CD4-positive, alpha-beta T cell (primary cell): Measurements from ENCODE around the gene SLC23A3. TPM values are rescaled to one million over a fixed set of nuclear protein-coding genes. Genes with fewer than 3 reads are reported as not detected.

ENCODE experiments used
- ATAC-seq: fragments of 200-7000 bp; cut with Tn5 transposase; one replicate; pipeline ENCODE4 v1.10.0; 2022; ENCODE audit warnings: mild to moderate bottlenecking; ENCODE audit not compliant: poor library complexity
- CTCF ChIA-PET: fragments of 350-600 bp; sonication (Branson Sonifier 250); formaldehyde crosslinking; loops from one replicate; lab custom pipeline; 2021; ENCODE audit warnings: antibody characterized with exemption, inconsistent platforms; lab: Charles Lee
- POLR2A ChIA-PET: fragments of 350-600 bp; sonication (Branson Sonifier 250); formaldehyde crosslinking; loops from one replicate; lab custom pipeline; 2021; ENCODE audit warnings: antibody characterized with exemption, inconsistent platforms; lab: Charles Lee
- DNase-seq, 14 experiments: peaks; one replicate each; pipeline ENCODE4 v3.0.0-alpha.2; 2013 to 2020; ENCODE audit warnings: mixed read lengths in 2 of 14
- H3K27ac ChIP-seq, 2 donors: one replicate each; pipeline versions ENCODE4 v1.5.1 to v1.7.0; 2013; ENCODE audit warnings: low read length in 2 of 2, low read depth in 1 of 2, mild to moderate bottlenecking in 1 of 2
- H3K27me3 ChIP-seq, 2 experiments: 1 replicate in 1 of 2; 2 replicates in 1 of 2; pipeline versions ENCODE4 v1.6.1 to v1.7.0; 2013; ENCODE audit warnings: low read length in 2 of 2, control low read depth in 1 of 2, mild to moderate bottlenecking in 1 of 2, moderate library complexity in 1 of 2; ENCODE audit not compliant: insufficient read depth in 2 of 2, control insufficient read depth in 1 of 2
- H3K36me3 ChIP-seq: one replicate; pipeline ENCODE4 v1.6.1; 2013; ENCODE audit warnings: low read length, control low read depth; ENCODE audit not compliant: insufficient read depth
- H3K4me1 ChIP-seq: one replicate; pipeline ENCODE4 v1.6.1; 2013; ENCODE audit warnings: low read length, control low read depth; ENCODE audit not compliant: insufficient read depth
- H3K4me3 ChIP-seq: one replicate; pipeline ENCODE4 v1.5.1; 2013; ENCODE audit warnings: mild to moderate bottlenecking, low read length, moderate library complexity
- H3K9me3 ChIP-seq, 2 experiments: 1 replicate in 1 of 2; 2 replicates in 1 of 2; pipeline versions ENCODE4 v1.6.1 to v1.7.0; 2013; ENCODE audit warnings: low read length in 2 of 2, mild to moderate bottlenecking in 2 of 2, control low read depth in 1 of 2, moderate library complexity in 1 of 2; ENCODE audit not compliant: control insufficient read depth in 1 of 2, insufficient read depth in 1 of 2
- H3K27ac Mint-ChIP-seq: one replicate; pipeline ENCODE4 v1.8.0; 2020; ENCODE audit warnings: mixed read lengths
- H3K27me3 Mint-ChIP-seq: one replicate; pipeline ENCODE4 v1.8.0; 2021; ENCODE audit warnings: mixed read lengths
- H3K36me3 Mint-ChIP-seq: one replicate; pipeline ENCODE4 v1.8.0; 2021; ENCODE audit warnings: low read depth, mixed read lengths
- H3K4me1 Mint-ChIP-seq: one replicate; pipeline ENCODE4 v1.8.0; 2021; ENCODE audit warnings: low read depth, mixed read lengths
- H3K4me3 Mint-ChIP-seq: one replicate; pipeline ENCODE4 v1.8.0; 2020; ENCODE audit warnings: mild to moderate bottlenecking, mixed read lengths
- H3K9me3 Mint-ChIP-seq: one replicate; pipeline ENCODE4 v1.8.0; 2020; ENCODE audit warnings: mixed read lengths
- intact Hi-C, 2 experiments: fragments of 100-400 bp; cut with DNase I in 1 of 2; cut with micrococcal nuclease in 1 of 2; formaldehyde crosslinking; loops; one replicate each; pipeline versions ENCODE4 v1.15.1 to v1.9.0; 2023 to 2025; cut with DNase I, micrococcal nuclease
- polyA plus RNA-seq, 2 donors: library from polyadenylated mRNA; unstranded; fragments of 120-200 nt; gene quantifications; one replicate each; pipeline ENCODE4 v1.2.1, GENCODE V29; 2013
- total RNA-seq, 174 experiments: library from RNA in 2 of 174; stranded (reverse) in 2 of 174; gene quantifications; one replicate each; pipeline ENCODE4 v1.2.3 and lab custom pipeline; 2021 to 2026
- TF ChIP-seq, protein P1 (sequence below): fragments of 200-600 bp; IDR thresholded peaks from one replicate; pipeline ENCODE4 v1.8.0; 2022; ENCODE audit warnings: antibody characterized with exemption, mild to moderate bottlenecking

The SLC23A3 gene, protein sequence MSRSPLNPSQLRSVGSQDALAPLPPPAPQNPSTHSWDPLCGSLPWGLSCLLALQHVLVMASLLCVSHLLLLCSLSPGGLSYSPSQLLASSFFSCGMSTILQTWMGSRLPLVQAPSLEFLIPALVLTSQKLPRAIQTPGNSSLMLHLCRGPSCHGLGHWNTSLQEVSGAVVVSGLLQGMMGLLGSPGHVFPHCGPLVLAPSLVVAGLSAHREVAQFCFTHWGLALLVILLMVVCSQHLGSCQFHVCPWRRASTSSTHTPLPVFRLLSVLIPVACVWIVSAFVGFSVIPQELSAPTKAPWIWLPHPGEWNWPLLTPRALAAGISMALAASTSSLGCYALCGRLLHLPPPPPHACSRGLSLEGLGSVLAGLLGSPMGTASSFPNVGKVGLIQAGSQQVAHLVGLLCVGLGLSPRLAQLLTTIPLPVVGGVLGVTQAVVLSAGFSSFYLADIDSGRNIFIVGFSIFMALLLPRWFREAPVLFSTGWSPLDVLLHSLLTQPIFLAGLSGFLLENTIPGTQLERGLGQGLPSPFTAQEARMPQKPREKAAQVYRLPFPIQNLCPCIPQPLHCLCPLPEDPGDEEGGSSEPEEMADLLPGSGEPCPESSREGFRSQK
- total RNA-seq (under 1 TPM; 0.36 to 0.96 TPM), total RNA-seq (lab: John Stamatoyannopoulos, UW) (0.08 to 6.1 (median 1.2) reads per million in 172 experiments)
- 0.68 TPM for polyA plus RNA-seq (2013, experiment 1 of 2)
- 1.4 TPM for polyA plus RNA-seq (2013, experiment 2 of 2)

DNA sequence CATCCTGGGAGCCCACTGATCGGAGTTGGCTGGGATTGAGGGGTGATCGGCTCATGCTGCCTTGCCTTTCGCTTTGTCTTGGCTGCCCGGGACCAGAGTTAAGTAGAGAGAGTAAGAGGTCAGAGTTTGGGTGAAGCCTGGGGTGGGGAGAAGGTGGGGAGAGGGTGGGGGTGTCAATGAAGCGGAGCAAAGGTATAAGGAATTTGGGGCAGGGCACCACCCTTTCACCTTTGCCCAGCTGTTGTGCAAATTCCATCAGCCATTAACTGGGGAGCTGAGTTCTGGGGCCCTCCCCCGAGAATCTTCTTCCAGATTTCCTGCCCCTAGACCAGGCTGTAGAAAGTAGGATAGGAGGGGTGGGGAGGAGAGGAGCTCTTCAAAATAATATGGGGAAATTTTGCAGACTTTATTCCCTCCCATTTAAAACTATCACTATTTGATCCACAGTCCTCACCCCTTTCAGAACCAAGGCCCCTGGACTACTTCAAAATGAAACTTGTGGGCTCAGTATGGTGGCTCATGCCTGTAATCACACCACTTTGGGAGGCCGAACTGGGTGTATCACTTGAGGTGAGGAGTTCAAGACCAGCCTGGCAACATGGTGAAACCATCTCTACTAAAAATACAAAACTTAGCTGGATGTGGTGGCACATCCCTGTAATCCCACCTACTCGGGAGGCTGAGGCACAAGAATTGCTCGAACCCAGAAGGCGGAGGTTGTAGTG is at the start of gene SLC23A3:
TSS of gene SLC23A3 (minus strand) at position 100 of the 725 bp plus-strand sequence. CDS start at position 55, 45 bp downstream.
- ChIA-PET CTCF (interaction anchor here (1.0 to 5.0 kb wide), 7 partner anchors 12 to 125 kb away, joined by 3 to 21 read pairs (median 5); partner anchors contain the start of genes NHEJ1 and ZFAND2B), POLR2A (interaction anchor here (0.6 to 3.3 kb wide), 5 partner anchors 12 to 59 kb away, joined by 3 to 13 read pairs (median 4); partner anchors contain the start of genes ABCB6, ANKZF1, ATG9A and ZFAND2B)
- H3K4me3 Mint-ChIP-seq: no peak within 1 kb of the TSS
- Histone ChIP-seq H3K27ac (no peak within 1 kb of the TSS), H3K4me1 (peaks cover 31% of the 10 kb centered on the region), H3K4me3 (no peak within 1 kb of the TSS), H3K9me3 (no peaks in the 10 kb centered on the region), H3K36me3 (peaks cover 36% of the 10 kb centered on the region), H3K27me3 (no peaks in the 10 kb centered on the region)
- no peak within 1 kb of the TSS for H3K27ac Mint-ChIP-seq
- TF ChIP-seq, protein P1, sequence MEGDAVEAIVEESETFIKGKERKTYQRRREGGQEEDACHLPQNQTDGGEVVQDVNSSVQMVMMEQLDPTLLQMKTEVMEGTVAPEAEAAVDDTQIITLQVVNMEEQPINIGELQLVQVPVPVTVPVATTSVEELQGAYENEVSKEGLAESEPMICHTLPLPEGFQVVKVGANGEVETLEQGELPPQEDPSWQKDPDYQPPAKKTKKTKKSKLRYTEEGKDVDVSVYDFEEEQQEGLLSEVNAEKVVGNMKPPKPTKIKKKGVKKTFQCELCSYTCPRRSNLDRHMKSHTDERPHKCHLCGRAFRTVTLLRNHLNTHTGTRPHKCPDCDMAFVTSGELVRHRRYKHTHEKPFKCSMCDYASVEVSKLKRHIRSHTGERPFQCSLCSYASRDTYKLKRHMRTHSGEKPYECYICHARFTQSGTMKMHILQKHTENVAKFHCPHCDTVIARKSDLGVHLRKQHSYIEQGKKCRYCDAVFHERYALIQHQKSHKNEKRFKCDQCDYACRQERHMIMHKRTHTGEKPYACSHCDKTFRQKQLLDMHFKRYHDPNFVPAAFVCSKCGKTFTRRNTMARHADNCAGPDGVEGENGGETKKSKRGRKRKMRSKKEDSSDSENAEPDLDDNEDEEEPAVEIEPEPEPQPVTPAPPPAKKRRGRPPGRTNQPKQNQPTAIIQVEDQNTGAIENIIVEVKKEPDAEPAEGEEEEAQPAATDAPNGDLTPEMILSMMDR: no peak
- DNase-seq (no peak), ATAC-seq (no peak)
- H3K4me1 Mint-ChIP-seq: peaks cover 24% of the 10 kb centered on the region
- intact Hi-C loops: loop anchor here in 1 of 2 experiments (10.0 kb wide), 4 partner anchors 425 to 765 kb away; partner anchors contain the start of genes STK11IP and TTLL4
- H3K36me3 Mint-ChIP-seq: peaks cover 43% of the 10 kb centered on the region
- no peaks in the 10 kb centered on the region for H3K9me3 Mint-ChIP-seq
- no peaks in the 10 kb centered on the region for H3K27me3 Mint-ChIP-seq

DNA sequence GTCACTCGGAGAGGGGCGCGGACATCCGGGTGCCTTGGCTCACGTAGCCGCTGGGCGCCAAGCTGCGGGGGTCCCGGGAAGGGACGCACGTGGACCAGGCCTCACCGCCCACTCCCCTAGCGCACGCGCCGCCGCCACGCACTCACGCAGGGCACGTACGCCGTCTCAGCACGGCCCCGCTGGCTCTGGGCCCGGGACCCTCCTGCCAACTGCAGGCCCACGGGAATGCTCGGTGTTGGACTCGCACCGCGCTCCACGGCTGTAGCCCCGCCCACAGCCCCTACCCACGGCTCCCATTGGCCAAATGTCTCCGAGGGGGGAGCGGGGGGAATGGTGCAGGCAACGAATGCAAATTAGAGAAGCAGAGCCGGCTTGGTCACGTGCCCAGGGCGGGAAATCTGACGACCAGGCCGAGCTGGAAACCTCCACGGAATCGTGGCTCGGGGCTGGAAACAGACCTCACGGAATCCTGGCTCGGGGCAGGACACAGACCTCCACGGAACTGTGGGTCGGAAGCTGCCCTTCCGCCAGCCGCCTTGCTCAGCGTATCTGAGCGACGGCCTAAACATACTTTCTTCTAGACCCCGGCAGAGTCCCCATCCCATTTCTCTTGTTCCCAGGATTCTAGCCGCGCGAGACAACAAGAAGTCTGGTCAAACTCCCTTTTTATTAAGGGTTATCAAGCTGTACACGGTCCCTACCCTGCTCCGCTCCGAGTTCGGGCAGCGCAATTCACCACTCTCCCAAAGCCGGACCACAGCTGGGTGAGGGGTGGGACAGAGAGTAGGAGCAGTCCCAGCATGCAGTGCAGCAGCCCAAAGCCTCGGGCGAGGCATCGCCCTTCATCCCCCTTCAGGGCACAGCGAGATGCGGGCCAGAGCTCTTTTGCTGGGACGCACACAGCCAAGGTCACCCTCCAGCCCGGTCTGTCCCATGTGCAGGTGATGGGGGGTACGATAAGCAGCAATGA is 49.2 kb upstream of the SLC23A3 start, which contains the start of gene ABCB6:
TSS of gene ABCB6 (minus strand) at position 227 of the 970 bp plus-strand sequence. CDS start 285 bp downstream, outside the sequence.
- Mint-ChIP-seq H3K4me3 (peak within 1 kb of the TSS; percentile 85), H3K4me1 (peaks cover 21% of the 10 kb centered on the region), H3K9me3 (no peaks in the 10 kb centered on the region), H3K36me3 (peaks cover 58% of the 10 kb centered on the region), H3K27ac (peak within 1 kb of the TSS; percentile 78), H3K27me3 (no peaks in the 10 kb centered on the region)
- Histone ChIP-seq H3K4me1 (peaks cover 26% of the 10 kb centered on the region), H3K36me3 (peaks cover 43% of the 10 kb centered on the region), H3K27ac (peak within 1 kb of the TSS in 1 of 2 donors; percentile 56), H3K4me3 (peak within 1 kb of the TSS; percentile 70), H3K9me3 (no peaks in the 10 kb centered on the region), H3K27me3 (no peaks in the 10 kb centered on the region)
- ChIA-PET POLR2A (interaction anchor here (0.5 to 6.7 kb wide), 15 partner anchors 10 to 76 kb away, joined by 3 to 63 read pairs (median 6); partner anchors contain the start of genes ANKZF1, ATG9A, CNPPD1 and DNAJB2), CTCF (interaction anchor here (1.0 to 2.8 kb wide), 5 partner anchors 26 to 189 kb away, joined by 3 to 16 read pairs (median 4); partner anchors contain the start of genes CNPPD1, GLB1L and STK16)
- peak; percentile 92 for ATAC-seq
- intact Hi-C loops: loop anchor here (1.0 to 5.0 kb wide), 3 partner anchors 9 to 33 kb away; partner anchors contain the start of genes TUBA4A (in 2 of the 2), TUBA4B (in 2 of the 2), ANKZF1 (in 1 of the 2) and ATG9A (in 1 of the 2)
- TF ChIP-seq, protein P1: no peak
- DNase-seq: peak; percentile 67 to 93 (median 86)
